ENCODE results near the gene ZNF649.

ZNF649 gene

GRCh38 chr19:51926784-51927741, 22.2 kb upstream of the ZNF649 start, which contains the start of gene ZNF613:
ZNF613 (plus strand) TSS chr19:51927472; CDS start chr19:51936221, 8,749 bp downstream.
- TF ChIP-seq CTCF (IDR thresholded peaks at IDR 0.05): peak; percentile 35; the same call in 1 of the 2 replicates

DNA sequence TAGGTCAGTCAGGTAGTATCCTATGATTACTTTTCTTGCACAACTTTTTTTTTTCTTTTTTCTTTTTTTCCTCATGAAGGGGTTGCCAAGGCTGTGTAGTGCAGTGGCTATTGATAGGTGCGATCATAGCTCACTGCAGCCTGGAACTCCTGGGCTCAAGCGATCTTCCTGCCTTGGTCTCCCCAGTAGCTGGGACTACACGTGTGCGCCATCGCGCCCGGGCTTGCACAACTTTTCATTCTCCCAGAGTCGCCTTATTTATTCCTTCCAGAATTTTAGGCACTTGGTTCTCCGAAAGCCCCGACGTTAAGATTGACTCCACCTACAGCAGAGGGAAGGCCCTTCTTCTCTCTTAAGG, 21.6 kb upstream of the ZNF649 start:
- no peak for TF ChIP-seq CTCF (IDR thresholded peaks at IDR 0.05)

DNA sequence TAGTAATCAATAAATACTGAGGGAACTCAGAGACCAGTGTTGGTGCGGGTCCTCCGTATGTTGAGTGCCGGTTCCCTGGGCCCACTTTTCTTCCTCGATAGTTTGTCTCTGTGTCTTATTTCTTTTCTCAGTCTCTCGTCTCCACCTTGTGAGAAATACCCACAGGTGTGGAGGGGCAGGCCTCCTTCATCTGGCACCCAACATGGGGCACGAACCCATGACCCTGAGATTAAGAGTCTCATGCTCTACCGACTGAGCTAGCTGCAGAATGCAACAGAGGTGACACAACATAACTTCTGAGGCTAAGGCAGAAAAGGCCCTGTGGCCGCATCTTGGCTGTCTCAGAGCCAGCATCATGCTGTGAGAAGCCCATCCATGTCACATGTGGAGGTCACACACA, 17.1 kb upstream of the ZNF649 start:
- TF ChIP-seq CTCF (IDR thresholded peaks at IDR 0.05): no peak

DNA sequence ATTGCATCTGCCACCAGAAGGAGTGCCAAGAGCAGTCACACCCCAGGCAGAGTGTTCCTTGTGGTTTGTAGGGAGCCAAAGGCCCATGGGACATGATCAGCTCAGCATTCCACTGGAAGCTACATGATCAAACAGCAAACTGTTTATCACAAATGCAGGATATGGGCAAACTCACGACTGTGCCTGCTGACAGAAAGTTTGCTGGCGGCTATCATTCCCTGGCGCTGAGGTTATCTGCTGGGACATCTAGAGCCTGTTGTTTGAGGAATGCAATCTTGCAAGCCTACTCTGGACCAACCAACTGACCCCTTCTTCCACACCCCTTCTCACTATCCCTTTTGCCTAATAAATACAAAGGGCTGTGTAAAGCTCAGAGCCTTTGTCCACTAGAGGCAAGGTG, 14.8 kb upstream of the ZNF649 start:
- no peak for TF ChIP-seq CTCF (IDR thresholded peaks at IDR 0.05)

DNA sequence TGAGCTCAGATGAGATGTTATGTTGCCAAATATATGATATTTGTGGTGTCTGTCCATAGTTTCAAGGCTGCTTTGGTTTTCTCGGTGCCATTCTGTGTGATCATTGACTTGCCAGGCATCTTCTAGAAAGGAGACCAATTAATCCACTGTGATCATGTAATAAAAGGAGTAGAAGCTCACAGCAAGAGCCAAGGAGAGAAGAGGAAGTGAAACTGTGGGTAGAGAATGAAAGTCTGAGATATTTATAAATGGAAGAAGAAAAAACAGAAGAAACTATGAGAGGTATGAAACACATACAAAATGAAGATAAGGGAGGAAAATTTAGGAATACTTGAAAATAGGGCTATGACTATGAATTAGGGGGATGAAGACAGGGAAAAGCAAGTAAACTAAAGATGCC, 11.3 kb upstream of the ZNF649 start:
- TF ChIP-seq CTCF (IDR thresholded peaks at IDR 0.05): no peak

- TF ChIP-seq CTCF (IDR thresholded peaks at IDR 0.05): no peak
These were observed 10.6 kb upstream of the ZNF649 start for GRCh38 chr19:51915324-51915867.

DNA sequence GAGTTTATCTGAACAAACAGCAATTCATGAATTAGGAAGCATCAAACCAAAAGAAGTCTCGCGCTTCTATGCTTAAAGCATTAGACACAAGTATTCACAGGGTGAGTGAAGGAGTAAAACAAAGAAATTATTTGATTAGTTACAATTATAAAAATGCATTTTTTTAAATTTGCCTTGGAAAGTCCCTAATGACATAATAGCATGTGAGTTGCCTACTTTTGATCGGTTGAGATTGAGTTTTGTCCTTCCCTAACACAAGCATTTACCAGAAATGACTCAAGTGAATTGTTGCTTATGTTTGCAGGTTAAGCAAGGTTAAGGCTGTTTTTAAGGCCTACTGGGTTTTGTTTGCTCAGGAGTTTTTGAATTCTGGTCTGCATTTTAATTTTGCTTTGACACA, 389 bp upstream of the ZNF649 start:
- TF ChIP-seq CTCF (IDR thresholded peaks at IDR 0.05): no peak
